ENCODE results near the gene GTF2E1. TPM values are rescaled to one million over a fixed set of nuclear protein-coding genes. Genes with fewer than 3 reads are reported as not detected.

Gene GTF2E1
- total RNA-seq, 2 experiments from 2014 or later, result 14.8 to 40.8 TPM

GRCh38 chr3:120770891-120771290 lies 28.3 kb downstream of the GTF2E1 start:
- Histone ChIP-seq H3K4me3 (ENCODE audit: low read depth, low read length, poor library complexity, severe bottlenecking) (no peak overlapping the region), H3K4me1 (ENCODE audit: insufficient read depth, low read length, poor library complexity, severe bottlenecking) (no peaks in the 10 kb centered on the region), H2AFZ (ENCODE audit: low read length) (no peak overlapping the region), H3K79me2 (ENCODE audit: insufficient read depth, low read depth, low read length) (peaks cover 11% of the 10 kb centered on the region; the same call in 1 of the 2 replicates), H3K27ac (ENCODE audit: low read depth, low read length, poor library complexity, severe bottlenecking) (no peak overlapping the region), H3K9me2 (ENCODE audit: insufficient read depth, low read length) (no peaks in the 10 kb centered on the region), H3K9me3 (ENCODE audit: low read length) (no peaks in the 10 kb centered on the region), H3K4me2 (ENCODE audit: low read length) (no peak overlapping the region), H3K36me3 (ENCODE audit: insufficient read depth, low read length) (peaks cover 45% of the 10 kb centered on the region), H4K20me1 (ENCODE audit: insufficient read depth, low read length) (0 out of 2 replicates have a peak, but pooled peaks cover 4% of the 10 kb centered on the region)
- DNase-seq (ENCODE audit: low spot score), result no peak
- ChIA-PET POLR2A (interaction anchor here (1.2 to 1.5 kb wide), 3 partner anchors 15 to 24 kb away, joined by 4 to 6 read pairs (median 4); no protein-coding TSS in a partner anchor), CTCF (ENCODE audit: unreplicated experiment) (no interaction called here)
- intact Hi-C loops (cut with micrococcal nuclease; ENCODE audit: unreplicated experiment), result no loop called here
- no peak for TF ChIP-seq EZH2phosphoT487 (IDR thresholded peaks at IDR 0.05; ENCODE audit: borderline replicate concordance, low read depth, low read length)
- TF ChIP-seq CTCF (conservative IDR thresholded peaks at IDR 0.05; ENCODE audit: low read length), result no peak
- BruUV-seq (replicated peaks), result no TSS peak

GRCh38 chr3:120772081-120772480 lies 29.5 kb downstream of the GTF2E1 start:
- H3K9me2 ChIP-seq (ENCODE audit: insufficient read depth, low read length), result no peaks in the 10 kb centered on the region
- POLR2A ChIA-PET, result interaction anchor here (0.5 to 1.5 kb wide), 6 partner anchors 9 to 1637 kb away, joined by 3 to 6 read pairs (median 4); no protein-coding TSS in a partner anchor
- peaks cover 57% of the 10 kb centered on the region for H3K36me3 ChIP-seq (ENCODE audit: insufficient read depth, low read length)
- peaks cover 11% of the 10 kb centered on the region; the same call in 1 of the 2 replicates for H3K79me2 ChIP-seq (ENCODE audit: insufficient read depth, low read depth, low read length)
- H3K4me1 ChIP-seq (ENCODE audit: insufficient read depth, low read length, poor library complexity, severe bottlenecking), result no peaks in the 10 kb centered on the region
- H3K9me3 ChIP-seq (ENCODE audit: low read length), result no peaks in the 10 kb centered on the region
- H3K27ac ChIP-seq (ENCODE audit: low read depth, low read length, poor library complexity, severe bottlenecking), result no peak overlapping the region
- no peak overlapping the region for H2AFZ ChIP-seq (ENCODE audit: low read length)
- H4K20me1 ChIP-seq (ENCODE audit: insufficient read depth, low read length), result 0 out of 2 replicates have a peak, but pooled peaks cover 4% of the 10 kb centered on the region
- DNase-seq (ENCODE audit: low spot score), result no peak
- no TSS peak for BruUV-seq (replicated peaks)
- CTCF ChIA-PET (ENCODE audit: unreplicated experiment), result no interaction called here
- no peak overlapping the region for H3K4me2 ChIP-seq (ENCODE audit: low read length)
- no peak overlapping the region for H3K4me3 ChIP-seq (ENCODE audit: low read depth, low read length, poor library complexity, severe bottlenecking)
- TF ChIP-seq EZH2phosphoT487 (IDR thresholded peaks at IDR 0.05; ENCODE audit: borderline replicate concordance, low read depth, low read length) (no peak), CTCF (conservative IDR thresholded peaks at IDR 0.05; ENCODE audit: low read length) (no peak)
- intact Hi-C loops (cut with micrococcal nuclease; ENCODE audit: unreplicated experiment), result no loop called here

GRCh38 chr3:120773932-120774331 lies 31.4 kb downstream of the GTF2E1 start:
- no peaks in the 10 kb centered on the region for H3K4me1 ChIP-seq (ENCODE audit: insufficient read depth, low read length, poor library complexity, severe bottlenecking)
- no TSS peak for BruUV-seq (replicated peaks)
- TF ChIP-seq EZH2phosphoT487 (IDR thresholded peaks at IDR 0.05; ENCODE audit: borderline replicate concordance, low read depth, low read length) (no peak), CTCF (conservative IDR thresholded peaks at IDR 0.05; ENCODE audit: low read length) (no peak)

More at GRCh38 chr3:120773932-120774331, 31.4 kb downstream of the GTF2E1 start:
- Histone ChIP-seq H2AFZ (ENCODE audit: low read length) (no peak overlapping the region), H3K4me3 (ENCODE audit: low read depth, low read length, poor library complexity, severe bottlenecking) (no peak overlapping the region), H4K20me1 (ENCODE audit: insufficient read depth, low read length) (0 out of 2 replicates have a peak, but pooled peaks cover 4% of the 10 kb centered on the region), H3K27ac (ENCODE audit: low read depth, low read length, poor library complexity, severe bottlenecking) (no peak overlapping the region), H3K9me2 (ENCODE audit: insufficient read depth, low read length) (no peaks in the 10 kb centered on the region), H3K79me2 (ENCODE audit: insufficient read depth, low read depth, low read length) (no peaks in the 10 kb centered on the region; the same call in 1 of the 2 replicates), H3K9me3 (ENCODE audit: low read length) (no peaks in the 10 kb centered on the region), H3K36me3 (ENCODE audit: insufficient read depth, low read length) (peaks cover 70% of the 10 kb centered on the region), H3K4me2 (ENCODE audit: low read length) (no peak overlapping the region)
- no peak for DNase-seq (ENCODE audit: low spot score)
- intact Hi-C loops (cut with micrococcal nuclease; ENCODE audit: unreplicated experiment), result no loop called here
- ChIA-PET POLR2A (interaction anchor here (1.1 kb wide), 1 partner anchor 21 kb away, joined by 3 read pairs; no protein-coding TSS in a partner anchor), CTCF (ENCODE audit: unreplicated experiment) (no interaction called here)

Data from OCI-LY7 (cell line).